ENCODE data around the gene MCC. TPM values are rescaled to one million over a fixed set of nuclear protein-coding genes. Genes with fewer than 3 reads are reported as not detected.

The MCC gene
- total RNA-seq, 6 donors from 2014 or later, result 12.1 to 67.1 (median 21.3) TPM

GRCh38 chr5:113157886-113158285 lies 330.4 kb downstream of the MCC start:
- Histone ChIP-seq H3K4me3 (no peak overlapping the region), H3K4me1 (peaks cover 0 to 2% (median 0%) of the 10 kb centered on the region in 4 donors), H3K27me3 (no peaks in the 10 kb centered on the region), H3K27ac (no peak overlapping the region), H3K36me3 (no peaks in the 10 kb centered on the region), H3K9me3 (no peaks in the 10 kb centered on the region)
- ATAC-seq (ENCODE audit: low FRiP score in 2 of 2) (no peak), DNase-seq (no peak)
- TF ChIP-seq POLR2AphosphoS5 (IDR thresholded peaks at IDR 0.05) (no peak), CTCF (IDR thresholded peaks at IDR 0.05) (no peak), POLR2A (IDR thresholded peaks at IDR 0.05) (no peak), EP300 (IDR thresholded peaks at IDR 0.05) (no peak)
- 94% methylated on average over 4 of the region's 4 CpGs for WGBS, 2 donors

- Histone ChIP-seq H3K36me3 (no peaks in the 10 kb centered on the region), H3K27me3 (no peaks in the 10 kb centered on the region), H3K27ac (no peak overlapping the region), H3K9me3 (no peaks in the 10 kb centered on the region), H3K4me3 (no peak overlapping the region), H3K4me1 (no peaks in the 10 kb centered on the region)
- TF ChIP-seq POLR2AphosphoS5 (IDR thresholded peaks at IDR 0.05) (no peak), EP300 (IDR thresholded peaks at IDR 0.05) (no peak), POLR2A (IDR thresholded peaks at IDR 0.05) (no peak), CTCF (IDR thresholded peaks at IDR 0.05) (no peak)
- DNase-seq (no peak), ATAC-seq (ENCODE audit: low FRiP score in 2 of 2) (no peak)
- WGBS, 2 donors, result 78 to 81% methylated on average over 5 of the region's 5 CpGs
Measured at GRCh38 chr5:113156271-113156877, 331.9 kb downstream of the MCC start.

- no peak for TF ChIP-seq POLR2A (IDR thresholded peaks at IDR 0.05)
- no peak for TF ChIP-seq CTCF (IDR thresholded peaks at IDR 0.05)
- no peak for TF ChIP-seq POLR2AphosphoS5 (IDR thresholded peaks at IDR 0.05)
- TF ChIP-seq EP300 (IDR thresholded peaks at IDR 0.05), result no peak
- 93% methylated on average over 1 of the region's 1 CpG for WGBS, 2 donors
- no peaks in the 10 kb centered on the region for H3K4me1 ChIP-seq
- no peaks in the 10 kb centered on the region for H3K36me3 ChIP-seq
- no peak overlapping the region for H3K4me3 ChIP-seq
- no peak overlapping the region for H3K27ac ChIP-seq
- no peaks in the 10 kb centered on the region for H3K27me3 ChIP-seq
- ATAC-seq (ENCODE audit: low FRiP score in 2 of 2) (no peak), DNase-seq (no peak)
- no peaks in the 10 kb centered on the region for H3K9me3 ChIP-seq
Measured at GRCh38 chr5:113153512-113154097, 334.6 kb downstream of the MCC start.

GRCh38 chr5:113152380-113152740 lies 335.9 kb downstream of the MCC start:
- Histone ChIP-seq H3K4me3 (no peak overlapping the region), H3K27me3 (no peaks in the 10 kb centered on the region), H3K4me1 (no peaks in the 10 kb centered on the region), H3K9me3 (no peaks in the 10 kb centered on the region), H3K36me3 (no peaks in the 10 kb centered on the region), H3K27ac (no peak overlapping the region)
- DNase-seq (no peak), ATAC-seq (ENCODE audit: low FRiP score in 2 of 2) (no peak)
- TF ChIP-seq POLR2A (IDR thresholded peaks at IDR 0.05) (no peak), EP300 (IDR thresholded peaks at IDR 0.05) (no peak), CTCF (IDR thresholded peaks at IDR 0.05) (no peak), POLR2AphosphoS5 (IDR thresholded peaks at IDR 0.05) (no peak)
- WGBS, 2 donors, result 98 to 100% methylated on average over 2 of the region's 2 CpGs

Measured in upper lobe of left lung (tissue), 6 donors.